MM.1S (cell line): ENCODE data around the gene RND1.

Experiments used
- DNase-seq: peaks from one replicate; pipeline ENCODE4 v3.0.0-alpha.2; 2015
- H2AFZ ChIP-seq: fragments of 300-600 bp; sonication (generic); 2 replicates; pipeline ENCODE4 v1.6.0; 2016; ENCODE audit warnings: antibody characterized with exemption, low read length
- H3F3A ChIP-seq: fragments of 300-600 bp; sonication (generic); 2 replicates; pipeline ENCODE4 v1.6.1; 2016; ENCODE audit warnings: mild to moderate bottlenecking, antibody characterized with exemption, low read length, moderate library complexity, mixed read lengths; ENCODE audit not compliant: insufficient read depth
- H3K27ac ChIP-seq: fragments of 300-600 bp; sonication (generic); 2 replicates; pipeline ENCODE4 v1.5.1; 2016; ENCODE audit warnings: mild to moderate bottlenecking, low read length
- H3K27me3 ChIP-seq: fragments of 300-600 bp; sonication (generic); replicated peaks from 2 replicates; pipeline ENCODE4 v1.6.0; 2016; ENCODE audit warnings: low read length; ENCODE audit not compliant: insufficient read depth
- H3K36me3 ChIP-seq: fragments of 300-600 bp; sonication (generic); replicated peaks from 2 replicates; pipeline ENCODE4 v1.6.1; 2016; ENCODE audit warnings: mild to moderate bottlenecking, low read length, mixed read lengths; ENCODE audit not compliant: insufficient read depth
- H3K4me1 ChIP-seq: fragments of 300-600 bp; sonication (generic); 2 replicates; pipeline ENCODE4 v1.6.1; 2016; ENCODE audit warnings: low read length, mixed read lengths
- H3K4me2 ChIP-seq: fragments of 300-600 bp; sonication (generic); 2 replicates; pipeline ENCODE4 v1.6.0; 2016; ENCODE audit warnings: low read depth, low read length
- H3K4me3 ChIP-seq: fragments of 300-600 bp; sonication (generic); 2 replicates; pipeline ENCODE4 v1.5.1; 2016; ENCODE audit warnings: low read length, mixed read lengths
- H3K79me2 ChIP-seq: fragments of 300-600 bp; sonication (generic); 2 replicates; pipeline ENCODE4 v1.6.1; 2016; ENCODE audit warnings: mixed run types, low read length, mixed read lengths
- H3K9ac ChIP-seq: fragments of 300-600 bp; sonication (generic); 2 replicates; pipeline ENCODE4 v1.6.1; 2016; ENCODE audit warnings: low read length, mixed read lengths
- H3K9me2 ChIP-seq: fragments of 300-600 bp; sonication (generic); replicated peaks from 2 replicates; pipeline ENCODE4 v1.6.1; 2016; ENCODE audit warnings: mild to moderate bottlenecking, low read length, mixed read lengths; ENCODE audit not compliant: insufficient read depth
- H3K9me3 ChIP-seq: fragments of 300-600 bp; sonication (generic); replicated peaks from 2 replicates; pipeline ENCODE4 v1.6.1; 2016; ENCODE audit warnings: mild to moderate bottlenecking, low read length, mixed read lengths; ENCODE audit not compliant: insufficient read depth
- H4K20me1 ChIP-seq: fragments of 300-600 bp; sonication (generic); 2 replicates; pipeline ENCODE4 v1.6.1; 2016; ENCODE audit warnings: mild to moderate bottlenecking, low read length, moderate library complexity, mixed read lengths; ENCODE audit not compliant: insufficient read depth
- CTCF ChIP-seq: fragments of 300-600 bp; sonication (generic); IDR thresholded peaks from 2 replicates; pipeline ENCODE4 v1.5.1; 2016; ENCODE audit warnings: antibody characterized with exemption, low read length, mixed read lengths
- EZH2 ChIP-seq: fragments of 300-600 bp; sonication (generic); optimal IDR thresholded peaks from 2 replicates; pipeline ENCODE3; 2017; ENCODE audit warnings: low read depth, mild to moderate bottlenecking, antibody characterized with exemption, low read length, mixed read lengths
- EZH2phosphoT487 ChIP-seq: fragments of 300-600 bp; sonication (generic); IDR thresholded peaks from 2 replicates; pipeline ENCODE4 v1.6.1; 2018; ENCODE audit warnings: antibody characterized with exemption, low read length

Gene RND1

GRCh38 chr12:48859607-48860006, 6.1 kb downstream of the RND1 start:
- no peak for TF ChIP-seq EZH2phosphoT487
- TF ChIP-seq CTCF, result no peak
- TF ChIP-seq EZH2, result no peak
- no peaks in the 10 kb centered on the region for H3F3A ChIP-seq
- H3K9me3 ChIP-seq, result no peaks in the 10 kb centered on the region
- no peaks in the 10 kb centered on the region for H3K36me3 ChIP-seq
- H3K4me2 ChIP-seq, result no peak overlapping the region
- H3K27me3 ChIP-seq, result no peaks in the 10 kb centered on the region
- no peak overlapping the region for H2AFZ ChIP-seq
- no peak overlapping the region for H3K9ac ChIP-seq
- no peaks in the 10 kb centered on the region for H3K79me2 ChIP-seq
- no peaks in the 10 kb centered on the region for H3K9me2 ChIP-seq
- H4K20me1 ChIP-seq, result no peaks in the 10 kb centered on the region
- no peak overlapping the region for H3K27ac ChIP-seq
- no peak overlapping the region for H3K4me3 ChIP-seq
- H3K4me1 ChIP-seq, result no peaks in the 10 kb centered on the region
- DNase-seq, result no peak

- Histone ChIP-seq H3K9me2 (no peaks in the 10 kb centered on the region), H3K4me3 (no peak overlapping the region), H3K9me3 (no peaks in the 10 kb centered on the region), H3K9ac (no peak overlapping the region), H3K4me2 (no peak overlapping the region), H3K27ac (no peak overlapping the region), H3K4me1 (no peaks in the 10 kb centered on the region), H4K20me1 (no peaks in the 10 kb centered on the region), H3F3A (peaks cover 4% of the 10 kb centered on the region; the same call in 1 of the 2 replicates), H3K36me3 (no peaks in the 10 kb centered on the region), H3K27me3 (no peaks in the 10 kb centered on the region), H2AFZ (no peak overlapping the region), H3K79me2 (no peaks in the 10 kb centered on the region)
- no peak for DNase-seq
- TF ChIP-seq CTCF, result no peak
- TF ChIP-seq EZH2phosphoT487, result no peak
- no peak for TF ChIP-seq EZH2
Measured at GRCh38 chr12:48858043-48858442, 7.6 kb downstream of the RND1 start.

- Histone ChIP-seq H3K27ac (no peak overlapping the region), H3K4me1 (no peaks in the 10 kb centered on the region), H3F3A (peaks cover 9% of the 10 kb centered on the region; the same call in 1 of the 2 replicates), H3K9me3 (no peaks in the 10 kb centered on the region), H2AFZ (no peak overlapping the region), H3K9me2 (no peaks in the 10 kb centered on the region), H3K4me3 (no peak overlapping the region), H3K9ac (no peak overlapping the region), H3K4me2 (no peak overlapping the region), H3K36me3 (no peaks in the 10 kb centered on the region), H4K20me1 (no peaks in the 10 kb centered on the region), H3K27me3 (no peaks in the 10 kb centered on the region), H3K79me2 (peaks cover 3% of the 10 kb centered on the region; the same call in 1 of the 2 replicates)
- DNase-seq, result no peak
- TF ChIP-seq EZH2, result no peak
- TF ChIP-seq CTCF, result no peak
Measured at GRCh38 chr12:48857278-48857994, 8.2 kb downstream of the RND1 start.
